ENCODE data around the gene NOS1AP.

DNA sequence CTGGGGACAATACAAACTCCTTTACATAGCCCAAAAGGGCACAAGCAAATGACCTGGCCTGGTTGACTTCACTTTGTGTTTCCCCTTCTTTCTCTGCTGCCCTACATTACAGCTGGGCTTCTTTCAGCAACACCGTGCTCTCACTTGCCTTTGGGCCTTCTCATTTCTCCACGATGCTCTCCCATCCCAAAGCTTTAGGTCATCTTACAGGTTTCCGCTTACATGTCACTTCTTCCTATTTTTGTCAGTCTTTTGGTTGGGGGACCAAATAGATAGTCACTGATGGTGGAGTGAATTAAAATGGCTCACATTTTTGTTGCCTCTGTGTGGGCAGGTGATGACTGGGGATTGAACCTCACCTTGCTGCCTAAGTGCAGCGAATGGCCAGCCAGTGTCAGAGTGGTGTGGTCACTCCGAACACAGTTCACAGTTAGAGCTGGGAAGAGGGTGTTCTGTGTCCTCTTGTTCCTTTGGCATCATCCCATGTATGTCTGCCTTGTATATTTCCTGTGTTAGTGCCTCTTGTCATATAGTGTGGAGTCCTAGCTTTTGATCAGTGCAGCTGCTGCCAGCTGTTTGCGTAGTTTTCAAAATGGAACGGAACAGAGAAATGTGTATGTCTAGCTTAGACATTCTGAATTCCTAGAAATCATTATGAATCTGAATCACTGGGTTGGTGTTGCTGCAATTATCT is 134.8 kb downstream of the NOS1AP start:
- no peak for TF ChIP-seq POLR2AphosphoS5 (IDR thresholded peaks at IDR 0.05; ENCODE audit: insufficient read depth in 1 of 2, low read depth in 1 of 2)
- TF ChIP-seq POLR2A (IDR thresholded peaks at IDR 0.05): no peak

Measured in vagina (tissue), 2 donors.